Neutrophil (primary cell): ENCODE results near the gene NFATC4.

Experiments
- H3K27ac ChIP-seq: fragments of 200-600 bp; sonication (generic); 2 replicates; pipeline ENCODE4 v1.5.1; 2016; ENCODE audit warnings: mild to moderate bottlenecking, moderate library complexity
- H3K27me3 ChIP-seq: fragments of 200-600 bp; sonication (generic); 2 replicates; pipeline ENCODE4 v1.6.0; 2016; ENCODE audit warnings: mild to moderate bottlenecking
- H3K36me3 ChIP-seq: fragments of 200-600 bp; sonication (generic); 2 replicates; pipeline ENCODE4 v1.5.1; 2017
- H3K4me1 ChIP-seq, 2 experiments: fragments of 200-600 bp in 1 of 2; sonication (generic) in 1 of 2; 1 replicate in 1 of 2; 2 replicates in 1 of 2; pipeline versions ENCODE4 v1.5.1 to v1.6.1; 2013 to 2016; ENCODE audit warnings: low read depth in 1 of 2, low read length in 1 of 2, mild to moderate bottlenecking in 1 of 2, moderate library complexity in 1 of 2; ENCODE audit not compliant: control insufficient read depth in 1 of 2, insufficient read depth in 1 of 2
- H3K4me3 ChIP-seq, 2 experiments: fragments of 200-600 bp in 1 of 2; sonication (generic) in 1 of 2; 1 replicate in 1 of 2; 2 replicates in 1 of 2; pipeline ENCODE4 v1.5.1; 2013 to 2016; ENCODE audit warnings: low read depth in 1 of 2, low read length in 1 of 2, mild to moderate bottlenecking in 1 of 2, moderate library complexity in 1 of 2
- H3K9me3 ChIP-seq: fragments of 200-600 bp; sonication (generic); 2 replicates; pipeline ENCODE4 v1.5.1; 2016
- TF ChIP-seq, protein P1 (sequence below): fragments of 200-600 bp; sonication (generic); IDR thresholded peaks from 2 replicates; pipeline ENCODE4 v1.5.1; 2016; ENCODE audit warnings: antibody characterized with exemption

NFATC4 gene

GRCh38 chr14:24416254-24416931, 48.4 kb downstream of the NFATC4 start:
- TF ChIP-seq, protein P1, sequence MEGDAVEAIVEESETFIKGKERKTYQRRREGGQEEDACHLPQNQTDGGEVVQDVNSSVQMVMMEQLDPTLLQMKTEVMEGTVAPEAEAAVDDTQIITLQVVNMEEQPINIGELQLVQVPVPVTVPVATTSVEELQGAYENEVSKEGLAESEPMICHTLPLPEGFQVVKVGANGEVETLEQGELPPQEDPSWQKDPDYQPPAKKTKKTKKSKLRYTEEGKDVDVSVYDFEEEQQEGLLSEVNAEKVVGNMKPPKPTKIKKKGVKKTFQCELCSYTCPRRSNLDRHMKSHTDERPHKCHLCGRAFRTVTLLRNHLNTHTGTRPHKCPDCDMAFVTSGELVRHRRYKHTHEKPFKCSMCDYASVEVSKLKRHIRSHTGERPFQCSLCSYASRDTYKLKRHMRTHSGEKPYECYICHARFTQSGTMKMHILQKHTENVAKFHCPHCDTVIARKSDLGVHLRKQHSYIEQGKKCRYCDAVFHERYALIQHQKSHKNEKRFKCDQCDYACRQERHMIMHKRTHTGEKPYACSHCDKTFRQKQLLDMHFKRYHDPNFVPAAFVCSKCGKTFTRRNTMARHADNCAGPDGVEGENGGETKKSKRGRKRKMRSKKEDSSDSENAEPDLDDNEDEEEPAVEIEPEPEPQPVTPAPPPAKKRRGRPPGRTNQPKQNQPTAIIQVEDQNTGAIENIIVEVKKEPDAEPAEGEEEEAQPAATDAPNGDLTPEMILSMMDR = no peak
- H3K4me1 ChIP-seq = no peaks in the 10 kb centered on the region
- H3K4me3 ChIP-seq = no peak overlapping the region
- H3K27ac ChIP-seq = no peak overlapping the region
- no peaks in the 10 kb centered on the region for H3K36me3 ChIP-seq
- H3K9me3 ChIP-seq = no peaks in the 10 kb centered on the region
- peaks cover 17% of the 10 kb centered on the region for H3K27me3 ChIP-seq

GRCh38 chr14:24416932-24417619, 49.1 kb downstream of the NFATC4 start:
- peaks cover 17% of the 10 kb centered on the region for H3K27me3 ChIP-seq
- TF ChIP-seq, protein P1 = no peak
- no peaks in the 10 kb centered on the region for H3K36me3 ChIP-seq
- H3K4me1 ChIP-seq = no peaks in the 10 kb centered on the region
- H3K4me3 ChIP-seq = no peak overlapping the region
- no peak overlapping the region for H3K27ac ChIP-seq
- no peaks in the 10 kb centered on the region for H3K9me3 ChIP-seq

DNA sequence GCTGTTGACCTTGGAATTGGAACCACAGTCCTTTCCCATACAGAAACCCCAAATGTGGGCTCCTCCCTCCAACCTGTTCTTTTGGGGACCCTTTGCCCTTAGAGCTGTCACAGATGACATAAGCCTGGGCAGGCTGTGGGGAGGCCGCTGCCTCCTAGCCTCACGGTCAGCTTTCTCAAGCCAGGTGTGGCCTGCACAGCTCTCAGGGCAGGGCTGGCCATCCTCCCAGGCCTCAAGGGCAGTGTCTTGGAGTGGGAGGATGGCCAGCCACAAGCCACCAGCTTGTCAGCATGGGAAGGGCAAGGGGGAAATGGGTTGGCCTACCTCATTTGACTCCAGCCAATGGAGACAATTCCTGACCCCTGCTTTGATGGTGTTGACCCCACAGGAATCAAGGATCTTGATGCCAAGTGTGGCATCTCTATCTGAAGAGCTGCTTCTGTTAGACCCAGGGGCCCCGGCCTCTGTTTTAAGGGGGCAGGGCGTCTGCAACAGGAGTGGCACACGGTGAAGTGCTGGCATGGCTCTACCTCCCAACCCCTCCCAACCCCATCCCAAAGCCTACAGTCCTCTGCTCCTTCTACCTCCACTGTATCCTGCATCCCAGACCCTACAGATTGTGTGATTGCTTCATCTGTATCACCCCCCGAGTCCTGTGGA, 50.0 kb downstream of the NFATC4 start:
- H3K27me3 ChIP-seq = peaks cover 17% of the 10 kb centered on the region
- H3K9me3 ChIP-seq = no peaks in the 10 kb centered on the region
- no peak overlapping the region for H3K27ac ChIP-seq
- TF ChIP-seq, protein P1 = no peak
- H3K4me1 ChIP-seq = peaks cover 0 to 4% of the 10 kb centered on the region in 2 experiments
- no peaks in the 10 kb centered on the region for H3K36me3 ChIP-seq
- no peak overlapping the region for H3K4me3 ChIP-seq

DNA sequence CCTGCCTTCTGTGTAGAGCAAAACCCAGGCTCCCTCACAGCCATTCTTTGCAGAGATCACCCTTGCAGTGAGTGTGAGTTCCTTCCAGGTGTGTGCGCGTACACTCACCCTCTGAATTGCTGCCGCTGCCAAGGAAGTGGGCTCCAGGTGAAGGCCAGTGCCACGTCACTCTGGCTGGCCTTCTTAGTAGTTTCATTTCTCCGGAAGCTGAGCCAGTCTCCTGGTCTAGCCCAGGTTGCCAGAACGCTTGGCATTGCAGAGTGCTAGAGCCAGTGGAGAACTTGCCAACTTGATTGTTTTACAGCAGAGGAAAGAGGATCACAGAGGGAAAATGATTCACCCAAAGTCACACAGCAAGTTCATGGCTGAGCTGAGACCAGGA, 50.5 kb downstream of the NFATC4 start:
- TF ChIP-seq, protein P1 = no peak
- Histone ChIP-seq H3K27ac (no peak overlapping the region), H3K36me3 (no peaks in the 10 kb centered on the region), H3K4me3 (no peak overlapping the region), H3K4me1 (peaks cover 0 to 4% of the 10 kb centered on the region in 2 experiments), H3K27me3 (peaks cover 17% of the 10 kb centered on the region), H3K9me3 (no peaks in the 10 kb centered on the region)

GRCh38 chr14:24422261-24422660, 54.3 kb downstream of the NFATC4 start:
- TF ChIP-seq, protein P1 = no peak
- Histone ChIP-seq H3K36me3 (no peaks in the 10 kb centered on the region), H3K4me3 (no peak overlapping the region), H3K27me3 (peaks cover 17% of the 10 kb centered on the region), H3K9me3 (no peaks in the 10 kb centered on the region), H3K27ac (no peak overlapping the region), H3K4me1 (peaks cover 9 to 14% of the 10 kb centered on the region in 2 experiments)
